IMR-90 (cell line): ENCODE results near the gene EIF1. TPM values are rescaled to one million over a fixed set of nuclear protein-coding genes. Genes with fewer than 3 reads are reported as not detected.

Experiments used
- ATAC-seq: fragments of 200-7000 bp; cut with Tn5 transposase; 2 replicates; pipeline ENCODE4 v1.9.1; 2020; ENCODE audit warnings: low read depth, mild to moderate bottlenecking, moderate library complexity
- BruUV-seq: library from RNA; stranded (reverse); fragments of 400-500 nt; replicated peaks from 2 replicates; lab custom pipeline; 2021; lab: Mats Ljungman, UMichigan
- CTCF ChIA-PET: fragments of 300-600 bp; formaldehyde crosslinking; extraction: SDS; loops from one replicate; lab custom pipeline; 2021; ENCODE audit warnings: antibody characterized with exemption; lab: Yijun Ruan, JAX
- POLR2A ChIA-PET: fragments of 300-600 bp; sonication (Branson Sonifier 250); formaldehyde crosslinking; loops from one replicate; lab custom pipeline; 2022; ENCODE audit warnings: antibody characterized with exemption; ENCODE audit not compliant: unreplicated experiment; lab: Charles Lee
- DNase-seq: peaks from one replicate; pipeline ENCODE4 v3.0.0; 2013
- H2AFZ ChIP-seq: replicated peaks from 2 replicates; pipeline ENCODE3; 2013; ENCODE audit warnings: low read length, mild to moderate bottlenecking; ENCODE audit not compliant: poor library complexity
- H2AK5ac ChIP-seq: 2 replicates; pipeline ENCODE4 v1.6.1; 2013; ENCODE audit warnings: low read depth, low read length, inconsistent platforms
- H2AK9ac ChIP-seq: replicated peaks from 2 replicates; pipeline ENCODE3; 2013; ENCODE audit warnings: mild to moderate bottlenecking, low read depth, low read length, moderate library complexity; ENCODE audit not compliant: poor library complexity
- H2BK120ac ChIP-seq: 2 replicates; pipeline ENCODE4 v1.6.1; 2013; ENCODE audit warnings: low read depth, low read length, inconsistent platforms
- H2BK15ac ChIP-seq: 3 replicates; pipeline ENCODE4 v1.6.1; 2013; ENCODE audit warnings: low read depth, low read length, inconsistent platforms
- H2BK20ac ChIP-seq: 2 replicates; pipeline ENCODE4 v1.6.1; 2013; ENCODE audit warnings: low read depth, mild to moderate bottlenecking, inconsistent platforms, low read length, moderate library complexity
- H2BK5ac ChIP-seq: 2 replicates; pipeline ENCODE4 v1.6.1; 2013; ENCODE audit warnings: mild to moderate bottlenecking, low read depth, low read length, inconsistent platforms; ENCODE audit not compliant: poor library complexity, severe bottlenecking
- H3K14ac ChIP-seq: replicated peaks from 2 replicates; pipeline ENCODE4 v1.6.1; 2013; ENCODE audit warnings: low read depth, low read length, inconsistent platforms
- H3K18ac ChIP-seq: 2 replicates; pipeline ENCODE4 v1.6.1; 2013; ENCODE audit warnings: low read depth, low read length, control low read depth
- H3K23ac ChIP-seq: 2 replicates; pipeline ENCODE4 v1.6.1; 2013; ENCODE audit warnings: low read depth, low read length, inconsistent platforms
- H3K27ac ChIP-seq: 2 replicates; pipeline ENCODE4 v1.5.1; 2013; ENCODE audit warnings: mild to moderate bottlenecking, control low read depth, low read length; ENCODE audit not compliant: insufficient read depth
- H3K27me3 ChIP-seq: 2 replicates; pipeline ENCODE4 v1.6.1; 2013; ENCODE audit warnings: low read length; ENCODE audit not compliant: control insufficient read depth, insufficient read depth
- H3K36me3 ChIP-seq: 2 replicates; pipeline ENCODE4 v1.6.1; 2013; ENCODE audit warnings: low read length, mixed read lengths; ENCODE audit not compliant: control insufficient read depth, insufficient read depth
- H3K4ac ChIP-seq: 2 replicates; pipeline ENCODE4 v1.6.1; 2013; ENCODE audit warnings: low read depth, low read length, inconsistent platforms
- H3K4me1 ChIP-seq: 2 replicates; pipeline ENCODE4 v1.6.1; 2013; ENCODE audit warnings: low read length, mixed read lengths; ENCODE audit not compliant: control insufficient read depth, insufficient read depth
- H3K4me2 ChIP-seq: 2 replicates; pipeline ENCODE4 v1.6.1; 2013; ENCODE audit warnings: low read depth, mild to moderate bottlenecking, control low read depth, low read length, moderate library complexity
- H3K4me3 ChIP-seq: 2 replicates; pipeline ENCODE4 v1.5.1; 2013; ENCODE audit warnings: low read depth, mild to moderate bottlenecking, control low read depth, low read length, moderate library complexity; ENCODE audit not compliant: insufficient read depth
- H3K56ac ChIP-seq: 2 replicates; pipeline ENCODE4 v1.6.1; 2013; ENCODE audit warnings: low read length, inconsistent platforms; ENCODE audit not compliant: insufficient read depth; ENCODE audit errors: extremely low read depth
- H3K79me1 ChIP-seq, 2 experiments: 2 replicates each; pipeline ENCODE4 v1.6.1; 2013; ENCODE audit warnings: low read length in 2 of 2, inconsistent platforms in 1 of 2, low read depth in 1 of 2
- H3K9ac ChIP-seq: 2 replicates; pipeline ENCODE4 v1.6.1; 2013; ENCODE audit warnings: low read depth, low read length, control low read depth
- H3K9me1 ChIP-seq: 2 replicates; pipeline ENCODE4 v1.6.1; 2013; ENCODE audit warnings: low read length, inconsistent platforms; ENCODE audit not compliant: insufficient read depth
- H3K9me3 ChIP-seq: 2 replicates; pipeline ENCODE4 v1.6.1; 2013; ENCODE audit warnings: low read length; ENCODE audit not compliant: control insufficient read depth, insufficient read depth
- H4K20me1 ChIP-seq: 2 replicates; pipeline ENCODE4 v1.6.1; 2013; ENCODE audit warnings: low read length, inconsistent platforms; ENCODE audit not compliant: insufficient read depth
- H4K5ac ChIP-seq: 2 replicates; pipeline ENCODE4 v1.6.1; 2013; ENCODE audit warnings: mild to moderate bottlenecking, low read depth, low read length, control low read depth
- H4K8ac ChIP-seq, 2 experiments: 2 replicates each; pipeline ENCODE4 v1.6.1; 2013; ENCODE audit warnings: low read depth in 2 of 2, low read length in 2 of 2, control low read depth in 1 of 2, inconsistent platforms in 1 of 2
- H4K91ac ChIP-seq: 2 replicates; pipeline ENCODE4 v1.6.1; 2013; ENCODE audit warnings: low read depth, low read length, inconsistent platforms; ENCODE audit not compliant: insufficient read depth
- BHLHE40 ChIP-seq: fragments of 150-350 bp; IDR thresholded peaks from 2 replicates; pipeline ENCODE4 v1.6.1; 2016; ENCODE audit warnings: mild to moderate bottlenecking, low read depth, low read length
- CEBPB ChIP-seq: IDR thresholded peaks from 2 replicates; pipeline ENCODE4 v1.6.1; 2012; ENCODE audit warnings: low read depth, low read length, improper control_type of control experiment
- CHD1 ChIP-seq: IDR thresholded peaks from 2 replicates; pipeline ENCODE4 v1.6.1; 2012; ENCODE audit warnings: low read depth, low read length, improper control_type of control experiment
- FOS ChIP-seq: fragments of 150-350 bp; IDR thresholded peaks from 2 replicates; pipeline ENCODE4 v1.6.1; 2016; ENCODE audit warnings: low read depth, low read length
- MAFK ChIP-seq: IDR thresholded peaks from 2 replicates; pipeline ENCODE4 v1.6.1; 2012; ENCODE audit warnings: low read depth, low read length, improper control_type of control experiment
- MAZ ChIP-seq: IDR thresholded peaks from 2 replicates; pipeline ENCODE4 v1.6.1; 2012; ENCODE audit warnings: low read depth, mild to moderate bottlenecking, low read length, improper control_type of control experiment, moderate library complexity, borderline replicate concordance
- MXI1 ChIP-seq: IDR thresholded peaks from 2 replicates; pipeline ENCODE4 v1.6.1; 2012; ENCODE audit warnings: low read depth, mild to moderate bottlenecking, low read length, moderate library complexity, borderline replicate concordance
- NFE2L2 ChIP-seq: fragments of 150-350 bp; IDR thresholded peaks from 2 replicates; pipeline ENCODE4 v1.6.1; 2016; ENCODE audit warnings: low read depth, mild to moderate bottlenecking, low read length
- POLR2A ChIP-seq: IDR thresholded peaks from 2 replicates; pipeline ENCODE4 v1.6.1; 2012; ENCODE audit warnings: mild to moderate bottlenecking, low read depth, low read length
- RAD21 ChIP-seq: IDR thresholded peaks from 2 replicates; pipeline ENCODE4 v1.6.1; 2012; ENCODE audit warnings: low read length, improper control_type of control experiment
- RCOR1 ChIP-seq: IDR thresholded peaks from 2 replicates; pipeline ENCODE4 v1.6.1; 2012; ENCODE audit warnings: mild to moderate bottlenecking, low read length, improper control_type of control experiment; ENCODE audit not compliant: insufficient replicate concordance
- RFX5 ChIP-seq: IDR thresholded peaks from 2 replicates; pipeline ENCODE4 v1.8.0; 2012; ENCODE audit warnings: low read depth, mild to moderate bottlenecking, low read length, moderate library complexity
- SMC3 ChIP-seq: fragments of 150-350 bp; IDR thresholded peaks from 2 replicates; pipeline ENCODE4 v1.6.1; 2016; ENCODE audit warnings: low read depth, mild to moderate bottlenecking, antibody characterized with exemption, low read length, moderate library complexity
- USF2 ChIP-seq: fragments of 150-350 bp; IDR thresholded peaks from 2 replicates; pipeline ENCODE4 v1.6.1; 2017; ENCODE audit warnings: mild to moderate bottlenecking, antibody characterized with exemption, low read length, low read depth
- WGBS, 2 experiments: methylation state at CpG; one replicate each; pipeline versions ENCODE4 v1.1.5 to v1.1.7; 2013; ENCODE audit warnings: missing lambda C conversion rate in 2 of 2; ENCODE audit not compliant: insufficient read length in 1 of 2; ENCODE audit errors: extremely low coverage in 2 of 2; 5-methylcytosine and 5-hydroxymethylcytosine counted together
- dilution Hi-C: fragments of 300-500 bp; cut with HindIII; formaldehyde crosslinking; loops from one replicate; pipeline ENCODE4 v1.14.3; 2018; ENCODE audit warnings: low sequenced_read_pairs; ENCODE audit not compliant: unreplicated experiment
- in situ Hi-C: fragments of 300-500 bp; cut with MboI; formaldehyde crosslinking; loops from 3 replicates; pipeline ENCODE4 v1.14.3; 2019; ENCODE audit warnings: low sequenced_read_pairs, inconsistent platforms, mixed read lengths
- intact Hi-C: fragments of 100-400 bp; cut with micrococcal nuclease; formaldehyde crosslinking; loops from 2 replicates; pipeline ENCODE4 v1.10.0; 2022
- polyA plus RNA-seq, 3 experiments: library from polyadenylated mRNA; depleted of rRNA; stranded (reverse); fragments of >200 nt; gene quantifications; 2 replicates each; pipeline ENCODE4 v1.2.3, GENCODE V29; 2012; ENCODE audit warnings: low replicate concordance in 1 of 3
- total RNA-seq: library from RNA; depleted of rRNA; stranded (reverse); fragments of >200 nt; gene quantifications from 2 replicates; pipeline ENCODE4 v1.2.3, GENCODE V29; 2012
- TF ChIP-seq, protein P1 (sequence below): conservative IDR thresholded peaks from 2 replicates; pipeline ENCODE4 v1.5.1; 2012; ENCODE audit warnings: mild to moderate bottlenecking, low read depth, low read length, improper control_type of control experiment
- TF ChIP-seq, protein P2 (sequence below): fragments of 150-350 bp; IDR thresholded peaks from 2 replicates; pipeline ENCODE4 v1.6.1; 2016; ENCODE audit warnings: low read depth, mild to moderate bottlenecking, low read length, moderate library complexity, borderline replicate concordance

EIF1 gene
- total and polyA plus RNA-seq, 2 of the 4 experiments (the other 2 are of a cell fraction), result 89.4 to 381 TPM

DNA sequence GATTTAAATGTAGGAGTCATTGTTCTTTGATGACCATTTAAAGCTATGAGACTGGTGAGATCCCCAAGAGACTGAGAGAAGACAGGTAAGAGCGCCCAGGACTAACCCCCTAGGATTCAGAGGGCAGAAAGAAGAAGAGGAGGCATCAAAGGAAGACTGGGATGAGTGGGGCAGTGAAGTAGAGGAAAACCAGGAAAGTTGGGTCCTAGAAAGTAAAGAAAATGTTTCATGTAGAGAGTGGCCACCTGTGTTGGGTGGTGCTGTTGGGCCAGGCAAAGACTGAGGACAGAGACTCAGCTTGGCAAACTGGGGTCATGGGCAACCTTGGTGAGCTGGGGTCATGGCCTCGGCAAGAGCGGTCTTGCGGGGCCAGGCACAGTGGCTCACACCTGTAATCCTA, 47.1 kb downstream of the EIF1 start:
- Histone ChIP-seq H3K36me3 (no peaks in the 10 kb centered on the region), H4K8ac (no peak overlapping the region), H4K5ac (no peak overlapping the region), H3K4me2 (no peak overlapping the region), H2BK120ac (no peak overlapping the region), H2BK20ac (no peak overlapping the region), H2AK9ac (no peak overlapping the region), H2BK15ac (no peak overlapping the region; the same call in 2 of the 3 replicates), H2AK5ac (no peak overlapping the region), H3K4ac (no peak overlapping the region), H3K9me3 (no peaks in the 10 kb centered on the region), H3K23ac (no peak overlapping the region; the same call in 1 of the 2 replicates), H4K91ac (no peak overlapping the region), H3K79me1 (no peaks in the 10 kb centered on the region), H3K27me3 (peaks cover 61% of the 10 kb centered on the region), H2AFZ (no peak overlapping the region), H3K9me1 (no peaks in the 10 kb centered on the region), H3K4me3 (no peak overlapping the region), H3K9ac (no peak overlapping the region), H3K4me1 (peaks cover 5% of the 10 kb centered on the region; the same call in 1 of the 2 replicates), H3K18ac (no peak overlapping the region), H3K27ac (no peak overlapping the region), H3K56ac (no peak overlapping the region), H3K14ac (no peak overlapping the region), H4K20me1 (no peaks in the 10 kb centered on the region), H2BK5ac (no peak overlapping the region)
- no peak for TF ChIP-seq MXI1
- no peak for TF ChIP-seq RAD21
- TF ChIP-seq NFE2L2, result no peak
- no peak for TF ChIP-seq SMC3
- no peak for TF ChIP-seq CEBPB
- TF ChIP-seq BHLHE40, result no peak
- TF ChIP-seq RCOR1, result no peak
- TF ChIP-seq MAFK, result no peak
- TF ChIP-seq USF2, result no peak
- no peak for TF ChIP-seq MAZ
- no peak for TF ChIP-seq POLR2A
- no peak for TF ChIP-seq CHD1
- TF ChIP-seq, protein P1, sequence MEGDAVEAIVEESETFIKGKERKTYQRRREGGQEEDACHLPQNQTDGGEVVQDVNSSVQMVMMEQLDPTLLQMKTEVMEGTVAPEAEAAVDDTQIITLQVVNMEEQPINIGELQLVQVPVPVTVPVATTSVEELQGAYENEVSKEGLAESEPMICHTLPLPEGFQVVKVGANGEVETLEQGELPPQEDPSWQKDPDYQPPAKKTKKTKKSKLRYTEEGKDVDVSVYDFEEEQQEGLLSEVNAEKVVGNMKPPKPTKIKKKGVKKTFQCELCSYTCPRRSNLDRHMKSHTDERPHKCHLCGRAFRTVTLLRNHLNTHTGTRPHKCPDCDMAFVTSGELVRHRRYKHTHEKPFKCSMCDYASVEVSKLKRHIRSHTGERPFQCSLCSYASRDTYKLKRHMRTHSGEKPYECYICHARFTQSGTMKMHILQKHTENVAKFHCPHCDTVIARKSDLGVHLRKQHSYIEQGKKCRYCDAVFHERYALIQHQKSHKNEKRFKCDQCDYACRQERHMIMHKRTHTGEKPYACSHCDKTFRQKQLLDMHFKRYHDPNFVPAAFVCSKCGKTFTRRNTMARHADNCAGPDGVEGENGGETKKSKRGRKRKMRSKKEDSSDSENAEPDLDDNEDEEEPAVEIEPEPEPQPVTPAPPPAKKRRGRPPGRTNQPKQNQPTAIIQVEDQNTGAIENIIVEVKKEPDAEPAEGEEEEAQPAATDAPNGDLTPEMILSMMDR, result no peak
- TF ChIP-seq, protein P2, sequence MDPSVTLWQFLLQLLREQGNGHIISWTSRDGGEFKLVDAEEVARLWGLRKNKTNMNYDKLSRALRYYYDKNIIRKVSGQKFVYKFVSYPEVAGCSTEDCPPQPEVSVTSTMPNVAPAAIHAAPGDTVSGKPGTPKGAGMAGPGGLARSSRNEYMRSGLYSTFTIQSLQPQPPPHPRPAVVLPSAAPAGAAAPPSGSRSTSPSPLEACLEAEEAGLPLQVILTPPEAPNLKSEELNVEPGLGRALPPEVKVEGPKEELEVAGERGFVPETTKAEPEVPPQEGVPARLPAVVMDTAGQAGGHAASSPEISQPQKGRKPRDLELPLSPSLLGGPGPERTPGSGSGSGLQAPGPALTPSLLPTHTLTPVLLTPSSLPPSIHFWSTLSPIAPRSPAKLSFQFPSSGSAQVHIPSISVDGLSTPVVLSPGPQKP, result no peak
- TF ChIP-seq RFX5, result no peak
- no peak for TF ChIP-seq FOS
- POLR2A ChIA-PET, result no interaction called here
- no TSS peak for BruUV-seq
- DNase-seq, result no peak
- in situ Hi-C loops (loop anchor here (5.0 to 10.0 kb wide), 2 partner anchors 67 to 229 kb away; partner anchors contain the start of gene CNP), intact Hi-C loops (loop anchor here (5.0 kb wide), 1 partner anchor 132 kb away; the partner anchor contains the start of gene KLHL11), dilution Hi-C loops (no loop called here)
- CTCF ChIA-PET, result interaction anchor here (1.5 kb wide), 1 partner anchor 51 kb away, joined by 5 read pairs; the partner anchor contains the start of gene JUP
- 93% methylated on average over 3 of the region's 4 CpGs; no CpG with 5 or more reads in 1 of the 2 experiments for WGBS, 2 experiments
- no peak for ATAC-seq
